Activated T-cell treated with anti-CD3 and anti-CD28 coated beads, Interleukin-2, amount 50 U/mL, for 72 hours (primary cell): ENCODE data around the gene TAOK1. TPM values are rescaled to one million over a fixed set of nuclear protein-coding genes. Genes with fewer than 3 reads are reported as not detected.
"Not testable (repeated sequence)": the region's sequence is repeated elsewhere in the genome, so short reads cannot be mapped to it uniquely, and the experiment has no call there.

ENCODE experiments used
- ATAC-seq, 2 donors: fragments of 150-1000 bp; cut with Tn5 transposase; replicated peaks in 1 of 2; 2 replicates each; pipeline ENCODE4 v1.10.0; 2021; ENCODE audit warnings: moderate library complexity in 2 of 2, mild to moderate bottlenecking in 1 of 2
- DNase-seq, 2 donors: peaks; one replicate each; pipeline ENCODE4 v3.0.0; 2021 to 2022; ENCODE audit warnings: mixed read lengths in 1 of 2
- H3K27ac Mint-ChIP-seq: one replicate; pipeline ENCODE4 v1.8.0; 2022; ENCODE audit warnings: mild to moderate bottlenecking, moderate library complexity, mixed read lengths
- H3K27me3 Mint-ChIP-seq: one replicate; pipeline ENCODE4 v1.8.0; 2022; ENCODE audit warnings: low read depth, mixed read lengths
- H3K36me3 Mint-ChIP-seq, 2 donors: one replicate each; pipeline ENCODE4 v1.8.0; 2022; ENCODE audit warnings: mixed read lengths in 2 of 2, mild to moderate bottlenecking in 1 of 2; ENCODE audit not compliant: insufficient read depth in 2 of 2
- H3K4me1 Mint-ChIP-seq: one replicate; pipeline ENCODE4 v1.8.0; 2022; ENCODE audit warnings: low read depth, mixed read lengths
- H3K4me3 Mint-ChIP-seq, 2 donors: one replicate each; pipeline ENCODE4 v1.8.0; 2022; ENCODE audit warnings: mild to moderate bottlenecking in 2 of 2, mixed read lengths in 2 of 2, moderate library complexity in 2 of 2
- H3K9me3 Mint-ChIP-seq, 2 donors: one replicate each; pipeline ENCODE4 v1.8.0; 2022; ENCODE audit warnings: mixed read lengths in 2 of 2
- total RNA-seq, 2 donors: library from RNA; stranded (reverse); gene quantifications; one replicate each; pipeline ENCODE4 v1.2.3, GENCODE V29; 2022

The TAOK1 gene
- total RNA-seq, 2 donors from 2014 or later, result 39.3 to 48.1 TPM

DNA sequence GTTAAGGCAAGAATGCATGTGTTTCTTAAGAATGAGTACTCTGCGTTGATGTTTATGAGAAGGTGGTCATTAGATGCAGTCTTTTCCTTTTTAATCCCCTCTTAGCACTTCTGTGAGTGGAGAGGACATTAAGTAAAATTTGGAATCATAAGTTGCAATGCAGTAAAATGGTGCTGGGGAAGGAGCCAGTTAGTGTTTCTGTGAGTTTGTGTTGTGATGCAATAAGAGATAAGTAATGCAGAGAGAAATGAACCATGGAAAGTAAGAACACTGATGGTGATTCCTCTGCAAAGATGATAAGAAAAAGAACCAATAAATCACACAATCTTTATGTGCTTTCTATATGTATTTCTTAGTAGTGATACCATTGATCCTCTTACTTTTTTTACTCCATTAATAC lies 156.7 kb downstream of the TAOK1 start:
- Mint-ChIP-seq H3K36me3 (peaks cover 0 to 3% of the 10 kb centered on the region in 2 donors), H3K27ac (no peak overlapping the region), H3K9me3 (no peaks in the 10 kb centered on the region), H3K4me3 (no peak overlapping the region), H3K4me1 (peaks cover 5% of the 10 kb centered on the region), H3K27me3 (no peaks in the 10 kb centered on the region)
- ATAC-seq (no peak), DNase-seq (no peak)

DNA sequence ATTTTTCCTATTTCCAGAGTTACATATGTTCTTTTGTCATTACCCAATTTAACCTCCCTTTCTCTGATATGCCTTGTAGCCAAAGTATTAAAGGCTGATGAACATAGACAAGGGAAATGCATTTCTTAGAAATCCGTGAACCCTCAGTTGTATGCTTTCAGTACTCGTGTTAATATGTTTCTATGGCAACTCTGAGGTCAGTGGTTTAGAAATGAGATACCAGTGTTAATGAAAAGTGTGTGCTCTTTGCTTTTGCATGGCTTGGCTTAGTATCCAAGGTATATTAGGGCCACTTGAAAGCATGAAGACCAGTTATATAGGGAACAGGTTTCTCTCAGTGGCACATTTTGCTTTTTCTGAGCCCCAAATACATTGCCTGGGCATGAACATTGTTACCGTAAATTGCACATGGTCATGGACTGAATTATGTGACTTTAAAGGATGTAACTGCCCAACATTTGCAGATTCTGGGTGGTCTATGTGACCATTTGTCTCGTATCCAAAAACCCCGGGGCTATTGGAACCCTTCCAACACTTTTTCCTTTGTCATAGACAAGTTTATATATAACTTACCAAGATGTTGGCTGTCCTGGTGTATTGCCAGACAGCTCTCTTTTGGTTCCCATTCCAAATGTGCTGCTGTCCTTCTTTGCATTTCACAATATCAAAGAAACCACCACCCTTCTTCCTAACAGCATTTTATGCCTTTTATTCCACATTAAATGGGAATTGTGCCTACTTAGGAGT lies 159.2 kb downstream of the TAOK1 start:
- peaks cover 5% of the 10 kb centered on the region for H3K4me1 Mint-ChIP-seq
- H3K4me3 Mint-ChIP-seq, result no peak overlapping the region
- no peak overlapping the region for H3K27ac Mint-ChIP-seq
- DNase-seq (no peak), ATAC-seq (peak in 1 of 2 donors; percentile 54)
- no peaks in the 10 kb centered on the region for H3K27me3 Mint-ChIP-seq
- H3K36me3 Mint-ChIP-seq, result peaks cover 0 to 1% of the 10 kb centered on the region in 2 donors
- no peaks in the 10 kb centered on the region for H3K9me3 Mint-ChIP-seq

- H3K9me3 Mint-ChIP-seq, result no peaks in the 10 kb centered on the region
- H3K4me1 Mint-ChIP-seq, result peaks cover 24% of the 10 kb centered on the region
- ATAC-seq, result no peak
- H3K27ac Mint-ChIP-seq, result no peak overlapping the region
- H3K4me3 Mint-ChIP-seq, result no peak overlapping the region
- DNase-seq, result no peak
- no peaks in the 10 kb centered on the region for H3K27me3 Mint-ChIP-seq
- H3K36me3 Mint-ChIP-seq, result peaks cover 0 to 1% of the 10 kb centered on the region in 2 donors
Observed at GRCh38 chr17:29555840-29556239, 165.7 kb downstream of the TAOK1 start.

DNA sequence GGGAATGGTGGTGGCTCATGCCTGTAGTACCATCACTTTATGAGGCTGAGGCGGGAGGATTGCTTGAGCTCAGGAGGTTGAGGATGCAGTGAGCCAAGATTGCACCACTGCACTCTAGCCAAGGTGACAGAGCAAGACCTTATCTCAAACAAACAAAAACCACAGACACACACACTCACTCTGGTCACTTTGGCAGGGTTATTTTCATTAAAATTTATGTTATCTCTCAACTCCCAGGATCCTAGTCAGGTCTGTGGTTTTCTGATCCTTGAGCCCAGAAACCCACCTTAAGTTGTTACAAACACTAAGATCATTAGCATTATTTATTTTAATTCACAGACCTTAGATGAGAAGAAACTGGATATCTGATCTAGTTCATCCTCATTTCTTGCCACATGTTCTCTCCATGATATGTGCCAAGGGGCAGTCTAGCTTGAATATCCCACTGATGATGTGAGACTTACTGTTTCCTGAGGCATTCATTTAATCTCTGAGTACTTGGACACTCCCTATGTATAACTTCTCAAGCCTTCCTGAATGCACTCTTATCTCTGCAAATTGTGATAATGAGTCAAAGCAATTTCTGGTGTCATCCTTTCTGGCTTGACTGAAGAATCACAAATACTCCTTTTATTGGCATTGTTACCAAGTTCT lies 167.0 kb downstream of the TAOK1 start:
- Mint-ChIP-seq H3K9me3 (no peaks in the 10 kb centered on the region), H3K4me3 (peak overlapping the region in 1 of 2 donors; percentile 35), H3K27ac (peak overlapping the region; percentile 52), H3K27me3 (no peaks in the 10 kb centered on the region), H3K4me1 (peaks cover 24% of the 10 kb centered on the region), H3K36me3 (peaks cover 1 to 3% of the 10 kb centered on the region in 2 donors)
- DNase-seq (no peak), ATAC-seq (peak; percentile 26 to 50)

DNA sequence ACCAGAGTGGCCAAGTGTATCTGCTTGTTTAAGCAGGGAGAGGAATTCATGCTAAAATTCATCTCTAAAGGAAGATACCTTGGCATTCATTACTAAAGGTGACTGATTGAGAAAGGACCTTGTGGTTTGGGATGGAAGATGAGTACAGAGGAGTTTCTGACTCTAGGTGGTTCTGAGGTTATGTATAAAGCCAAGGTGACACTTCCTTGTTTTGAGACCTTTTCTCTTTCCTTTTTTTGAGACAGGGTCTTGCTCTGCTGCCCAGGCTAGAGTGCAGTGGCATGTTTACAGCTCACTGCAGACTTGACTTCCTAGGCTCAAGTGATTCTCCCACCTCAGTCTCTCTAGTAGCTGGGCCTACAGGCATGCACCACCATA lies 167.6 kb downstream of the TAOK1 start:
- peak overlapping the region in 1 of 2 donors; percentile 35 for H3K4me3 Mint-ChIP-seq
- H3K27me3 Mint-ChIP-seq, result no peaks in the 10 kb centered on the region
- H3K27ac Mint-ChIP-seq, result peak overlapping the region; percentile 52
- H3K4me1 Mint-ChIP-seq, result peaks cover 25% of the 10 kb centered on the region
- ATAC-seq, result peak; percentile 84 to 86
- no peak for DNase-seq
- peaks cover 0 to 3% of the 10 kb centered on the region in 2 donors for H3K36me3 Mint-ChIP-seq
- H3K9me3 Mint-ChIP-seq, result no peaks in the 10 kb centered on the region

DNA sequence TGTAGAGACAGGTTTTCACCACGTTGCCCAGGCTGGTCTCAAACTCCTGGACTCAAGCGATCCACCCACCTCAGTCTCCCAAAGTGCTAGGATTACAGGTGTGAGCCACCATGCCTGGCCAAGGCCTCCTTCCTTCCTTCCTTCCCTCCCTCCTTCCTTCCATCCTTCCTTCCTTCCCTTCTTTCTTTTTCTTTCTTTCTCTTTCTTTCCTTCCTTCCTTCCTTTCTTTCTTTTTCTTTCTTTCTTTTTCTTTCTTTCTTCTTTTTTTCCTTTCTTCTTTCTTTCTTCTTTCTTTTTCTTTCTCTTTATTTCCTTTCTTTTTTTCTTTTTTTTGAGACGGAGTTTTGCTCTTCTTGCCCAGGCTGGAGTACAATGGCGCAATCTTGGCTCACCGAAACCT lies 168.0 kb downstream of the TAOK1 start:
- DNase-seq, H3K4me3 Mint-ChIP-seq, H3K27me3 Mint-ChIP-seq, H3K36me3 Mint-ChIP-seq, H3K9me3 Mint-ChIP-seq, ATAC-seq: not testable (repeated sequence)
- Mint-ChIP-seq H3K4me1 (peaks cover 28% of the 10 kb centered on the region), H3K27ac (peak overlapping the region; percentile 63)

DNA sequence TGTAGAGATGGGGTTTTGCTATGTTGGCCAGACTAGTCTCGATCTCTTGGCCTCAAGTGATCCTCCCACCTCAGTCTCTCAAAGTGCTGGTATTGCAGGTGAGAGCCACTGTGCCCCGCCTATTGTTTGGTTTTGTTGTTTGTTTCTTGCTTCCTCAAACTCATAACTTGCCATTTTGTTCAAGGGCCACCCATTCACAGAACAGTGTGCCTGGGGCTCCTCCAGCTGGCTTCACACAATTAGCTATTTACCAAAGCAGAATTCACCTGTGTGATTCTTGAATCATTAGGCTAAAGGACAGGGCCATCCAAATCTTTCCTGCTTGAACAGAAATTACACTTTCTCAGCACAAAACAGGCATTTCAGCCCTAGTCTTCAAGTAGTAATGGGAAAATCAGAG lies 169.5 kb downstream of the TAOK1 start:
- Mint-ChIP-seq H3K36me3 (peaks cover 0 to 3% of the 10 kb centered on the region in 2 donors), H3K4me3 (no peak overlapping the region), H3K27ac (no peak overlapping the region), H3K9me3 (no peaks in the 10 kb centered on the region), H3K4me1 (peaks cover 36% of the 10 kb centered on the region), H3K27me3 (no peaks in the 10 kb centered on the region)
- DNase-seq (no peak), ATAC-seq (no peak)

GRCh38 chr17:29560316-29560715 lies 170.2 kb downstream of the TAOK1 start:
- H3K9me3 Mint-ChIP-seq, result no peaks in the 10 kb centered on the region
- ATAC-seq (no peak), DNase-seq (no peak)
- no peaks in the 10 kb centered on the region for H3K27me3 Mint-ChIP-seq
- H3K4me3 Mint-ChIP-seq, result no peak overlapping the region
- no peak overlapping the region for H3K27ac Mint-ChIP-seq
- H3K36me3 Mint-ChIP-seq, result peaks cover 0 to 3% of the 10 kb centered on the region in 2 donors
- H3K4me1 Mint-ChIP-seq, result peaks cover 39% of the 10 kb centered on the region

DNA sequence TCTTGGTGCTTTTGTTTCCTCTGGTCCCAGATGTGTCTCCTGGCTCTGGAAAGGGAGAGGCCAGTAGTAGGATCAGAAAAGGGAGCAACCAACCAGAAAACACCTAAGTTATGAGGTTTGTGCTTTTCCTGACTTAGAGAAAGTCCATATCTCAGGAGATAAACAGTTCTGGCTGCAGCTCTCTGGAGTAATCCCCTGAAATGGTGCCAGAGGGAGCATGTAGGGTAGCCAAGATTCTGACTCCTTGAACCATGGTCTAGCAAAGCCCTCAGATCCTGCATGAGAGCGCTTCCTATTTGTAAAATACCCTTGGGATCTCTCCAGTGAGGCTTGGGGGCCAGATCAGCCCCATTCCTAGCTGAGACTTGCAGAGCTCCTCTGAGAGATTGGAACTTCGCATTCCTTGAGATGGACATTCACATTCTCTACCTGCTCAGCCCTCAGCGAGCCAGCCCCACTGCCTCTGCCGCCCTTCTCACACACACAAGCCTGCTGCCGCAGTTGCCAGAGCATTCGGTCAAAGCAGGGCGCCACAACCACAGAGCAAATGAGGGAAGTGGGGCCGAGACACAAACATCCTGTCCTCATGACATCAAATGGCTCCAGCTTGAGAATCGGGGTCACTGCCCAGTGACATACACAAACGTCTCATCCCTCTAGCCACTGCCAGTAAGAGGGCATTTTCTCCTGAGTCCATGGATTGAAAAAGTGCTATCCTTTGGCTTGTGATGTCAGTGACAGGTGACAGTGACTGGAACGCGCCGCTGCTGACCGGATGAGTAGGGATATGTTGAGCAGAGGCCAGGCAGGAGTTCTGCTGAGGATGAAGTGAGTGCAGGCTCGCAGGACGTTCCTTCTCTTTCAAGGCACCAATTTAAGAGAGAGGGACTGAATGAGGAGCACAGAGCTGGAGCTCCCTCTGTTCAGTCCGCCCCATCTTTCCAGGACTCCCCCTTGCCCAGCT lies 171.7 kb downstream of the TAOK1 start:
- Mint-ChIP-seq H3K36me3 (peaks cover 2 to 3% of the 10 kb centered on the region in 2 donors), H3K27me3 (no peaks in the 10 kb centered on the region), H3K9me3 (no peaks in the 10 kb centered on the region), H3K27ac (no peak overlapping the region), H3K4me3 (no peak overlapping the region), H3K4me1 (peaks cover 45% of the 10 kb centered on the region)
- no peak for DNase-seq
- no peak for ATAC-seq

DNA sequence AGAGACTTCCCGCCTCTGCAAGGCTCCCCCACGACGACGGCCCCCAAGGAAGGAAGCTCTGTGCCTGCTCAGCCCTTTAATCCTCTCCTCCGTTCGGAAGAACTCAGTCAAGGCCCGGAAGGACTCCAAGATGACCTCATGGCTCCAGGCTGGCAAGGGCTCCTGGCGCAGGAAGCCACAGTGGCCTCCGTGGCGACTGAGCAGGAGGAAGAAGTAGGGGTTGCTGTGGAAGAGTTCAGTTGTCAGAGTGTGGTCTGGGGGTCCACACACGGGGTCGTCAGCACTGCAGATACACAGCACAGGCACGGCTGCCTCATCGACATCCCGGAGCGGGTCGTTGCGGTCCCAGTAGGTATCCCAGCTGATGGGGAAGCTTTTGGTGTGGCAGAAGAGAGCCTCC lies 172.5 kb downstream of the TAOK1 start:
- peaks cover 37% of the 10 kb centered on the region for H3K4me1 Mint-ChIP-seq
- H3K9me3 Mint-ChIP-seq, result no peaks in the 10 kb centered on the region
- H3K27ac Mint-ChIP-seq, result no peak overlapping the region
- H3K4me3 Mint-ChIP-seq, result no peak overlapping the region
- ATAC-seq (no peak), DNase-seq (no peak)
- H3K36me3 Mint-ChIP-seq, result peaks cover 2 to 3% of the 10 kb centered on the region in 2 donors
- H3K27me3 Mint-ChIP-seq, result no peaks in the 10 kb centered on the region

- no peak overlapping the region for H3K27ac Mint-ChIP-seq
- DNase-seq (no peak), ATAC-seq (no peak)
- peaks cover 2 to 3% of the 10 kb centered on the region in 2 donors for H3K36me3 Mint-ChIP-seq
- H3K27me3 Mint-ChIP-seq, result no peaks in the 10 kb centered on the region
- H3K4me1 Mint-ChIP-seq, result peaks cover 28% of the 10 kb centered on the region
- no peaks in the 10 kb centered on the region for H3K9me3 Mint-ChIP-seq
- H3K4me3 Mint-ChIP-seq, result peak overlapping the region in 1 of 2 donors; percentile 14
Observed at GRCh38 chr17:29563816-29564215, 173.7 kb downstream of the TAOK1 start.

- Mint-ChIP-seq H3K27ac (peak overlapping the region; percentile 77), H3K36me3 (peaks cover 3 to 4% of the 10 kb centered on the region in 2 donors), H3K9me3 (no peaks in the 10 kb centered on the region), H3K4me1 (peaks cover 34% of the 10 kb centered on the region), H3K27me3 (no peaks in the 10 kb centered on the region), H3K4me3 (peak overlapping the region; percentile 93 to 95)
- ATAC-seq (peak; percentile 9 to 27), DNase-seq (peak; percentile 72 to 73)
Observed at GRCh38 chr17:29565643-29566472, 175.7 kb downstream of the TAOK1 start.
